K562 (cell line): ENCODE measurements around the gene ILKAP. TPM values are rescaled to one million over a fixed set of nuclear protein-coding genes. Genes with fewer than 3 reads are reported as not detected.

Experiments used
- ATAC-seq: fragments of 200-7000 bp; cut with Tn5 transposase; 3 replicates; pipeline ENCODE4 v1.9.1; 2020; ENCODE audit warnings: moderate library complexity
- BruUV-seq: library from RNA; stranded (reverse); fragments of 400-500 nt; replicated peaks from 2 replicates; lab custom pipeline; 2021; lab: Mats Ljungman, UMichigan
- CTCF ChIA-PET: fragments of 300-600 bp; formaldehyde crosslinking; extraction: SDS; loops from one replicate; lab custom pipeline; 2021; ENCODE audit warnings: low intra/inter-chr PET ratio; lab: Yijun Ruan, JAX
- POLR2A ChIA-PET: fragments of 300-600, 350-650 bp; sonication (Branson Sonifier 250); formaldehyde crosslinking; extraction: SDS; loops from one replicate; lab custom pipeline; 2021; ENCODE audit warnings: antibody characterized with exemption, inconsistent platforms; lab: Yijun Ruan, JAX
- DNase-seq, 4 experiments: peaks; one replicate each; pipeline versions ENCODE4 v3.0.0 to v3.0.0-alpha.2; 2011 to 2018; ENCODE audit warnings: low spot score in 3 of 4, mixed read lengths in 3 of 4; ENCODE audit errors: extremely low read depth in 1 of 4
- FAIRE-seq: peaks from 2 replicates; lab custom pipeline; 2011; peaks lifted over from hg19 to GRCh38; lab: Jason Lieb, UNC
- H2AFZ ChIP-seq: 2 replicates; pipeline ENCODE4 v1.6.0; 2011; ENCODE audit warnings: low read depth, low read length, control low read depth, inconsistent platforms
- H3K27ac ChIP-seq: fragments of 200-600 bp; 3 replicates; pipeline ENCODE4 v1.8.0; 2011; ENCODE audit warnings: low read depth, mild to moderate bottlenecking, control low read depth, inconsistent platforms, low read length, moderate library complexity, mixed read lengths; ENCODE audit errors: extremely low read depth
- H3K27me3 ChIP-seq, 2 experiments: fragments of 300-600 bp in 1 of 2; 2 replicates in 1 of 2; 3 replicates in 1 of 2; pipeline versions ENCODE4 v1.6.0 to v1.8.0; 2011; ENCODE audit warnings: inconsistent platforms in 2 of 2, low read length in 2 of 2, mild to moderate bottlenecking in 1 of 2, mixed read lengths in 1 of 2, moderate library complexity in 1 of 2; ENCODE audit not compliant: control insufficient read depth in 2 of 2, insufficient read depth in 2 of 2
- H3K36me3 ChIP-seq: fragments of 300-600 bp; 3 replicates; pipeline ENCODE4 v1.8.0; 2011; ENCODE audit warnings: mild to moderate bottlenecking, low read length, inconsistent platforms; ENCODE audit not compliant: control insufficient read depth, insufficient read depth
- H3K4me1 ChIP-seq, 2 experiments: fragments of 200-600 bp in 1 of 2; replicated peaks in 1 of 2; 2 replicates in 1 of 2; 3 replicates in 1 of 2; pipeline versions ENCODE4 v1.5.1 to v1.8.0; 2011; ENCODE audit warnings: inconsistent platforms in 2 of 2, low read length in 2 of 2, mild to moderate bottlenecking in 1 of 2, mixed read lengths in 1 of 2, moderate library complexity in 1 of 2; ENCODE audit not compliant: control insufficient read depth in 2 of 2, insufficient read depth in 2 of 2
- H3K4me2 ChIP-seq: 2 replicates; pipeline ENCODE4 v1.6.1; 2011; ENCODE audit warnings: low read length, control low read depth, inconsistent platforms, mixed read lengths; ENCODE audit not compliant: insufficient read depth
- H3K4me3 ChIP-seq: fragments of 200-600 bp; sonication (generic), shearing (Covaris generic); 2 replicates; pipeline ENCODE4 v1.5.1; 2016; ENCODE audit warnings: control low read depth, inconsistent platforms
- H3K79me2 ChIP-seq: fragments of 200-600 bp; 3 replicates; pipeline ENCODE4 v1.8.0; 2011; ENCODE audit warnings: low read length, inconsistent platforms; ENCODE audit not compliant: control insufficient read depth, insufficient read depth
- H3K9ac ChIP-seq, 2 experiments: 2 replicates each; pipeline versions ENCODE4 v1.6.0 to v1.6.1; 2011; ENCODE audit warnings: low read depth in 2 of 2, low read length in 2 of 2, control low read depth in 1 of 2, inconsistent platforms in 1 of 2, mild to moderate bottlenecking in 1 of 2, mixed read lengths in 1 of 2; ENCODE audit not compliant: insufficient read depth in 1 of 2
- H3K9me1 ChIP-seq: one replicate; pipeline ENCODE4 v1.6.0; 2011; ENCODE audit warnings: inconsistent platforms, mild to moderate bottlenecking, low read length, moderate library complexity; ENCODE audit not compliant: control insufficient read depth, insufficient read depth
- H3K9me3 ChIP-seq: replicated peaks from 2 replicates; pipeline ENCODE4 v1.5.1; 2011; ENCODE audit warnings: low read depth, low read length, inconsistent platforms; ENCODE audit not compliant: control insufficient read depth, insufficient read depth
- H4K20me1 ChIP-seq: replicated peaks from 2 replicates; pipeline ENCODE4 v1.6.1; 2011; ENCODE audit warnings: low read length, inconsistent platforms, mixed read lengths; ENCODE audit not compliant: control insufficient read depth, insufficient read depth
- ARNT ChIP-seq, 2 experiments: fragments of 450-650 bp; IDR thresholded peaks; 2 replicates each; pipeline ENCODE4 v1.6.1; 2016; ENCODE audit warnings: mild to moderate bottlenecking in 1 of 2
- ATF3 ChIP-seq, 2 experiments: fragments of 450-650 bp in 1 of 2; sonication (generic) in 1 of 2; formaldehyde crosslinking in 1 of 2; IDR thresholded peaks in 1 of 2; conservative IDR thresholded peaks in 1 of 2; 2 replicates each; pipeline versions ENCODE4 v1.6.1 to v1.8.1; 2016 to 2023; ENCODE audit warnings: mild to moderate bottlenecking in 2 of 2, moderate library complexity in 2 of 2, inconsistent platforms in 1 of 2, missing genetic modification reagents in 1 of 2
- BRCA1 ChIP-seq, 2 experiments: fragments of 450-650 bp in 1 of 2; sonication (generic) in 1 of 2; formaldehyde crosslinking in 1 of 2; IDR thresholded peaks; 2 replicates each; pipeline versions ENCODE4 v1.5.0 to v1.6.1; 2017 to 2020; ENCODE audit warnings: mild to moderate bottlenecking in 1 of 2, missing genetic modification reagents in 1 of 2
- CCNT2 ChIP-seq: IDR thresholded peaks from 2 replicates; pipeline ENCODE4 v1.6.1; 2011; ENCODE audit warnings: borderline replicate concordance, low read depth, mild to moderate bottlenecking, moderate library complexity, mixed read lengths, low read length; ENCODE audit not compliant: insufficient read length; ENCODE audit errors: extremely low read depth
- CEBPB ChIP-seq: fragments of 450-650 bp; IDR thresholded peaks from 2 replicates; pipeline ENCODE4 v1.6.1; 2016; ENCODE audit warnings: missing genetic modification characterization, missing compliant biosample characterization
- E2F5 ChIP-seq: sonication (generic); formaldehyde crosslinking; IDR thresholded peaks from 2 replicates; pipeline ENCODE4 v1.8.0; 2022; ENCODE audit warnings: mild to moderate bottlenecking, missing genetic modification reagents
- EWSR1 ChIP-seq: fragments of 450-650 bp; IDR thresholded peaks from 2 replicates; pipeline ENCODE4 v1.6.1; 2018; ENCODE audit warnings: borderline replicate concordance, mild to moderate bottlenecking, low read depth, moderate library complexity; ENCODE audit not compliant: partially characterized antibody
- FUS ChIP-seq: fragments of 200-400 bp; formaldehyde crosslinking; optimal IDR thresholded peaks from 2 replicates; pipeline ENCODE3; 2017; ENCODE audit warnings: low read depth, low read length
- MNT ChIP-seq, 2 experiments: fragments of 450-650 bp; conservative IDR thresholded peaks; 2 replicates each; pipeline ENCODE4 v1.6.1; 2017; ENCODE audit warnings: mild to moderate bottlenecking in 2 of 2, moderate library complexity in 2 of 2
- MTF1 ChIP-seq: fragments of 250-450 bp; sonication (Bioruptor Pico); IDR thresholded peaks from 2 replicates; pipeline ENCODE4 v1.9.0; 2021; ENCODE audit warnings: moderate library complexity, mild to moderate bottlenecking, inconsistent platforms, borderline replicate concordance
- PHB2 ChIP-seq: fragments of 450-650 bp; IDR thresholded peaks from 2 replicates; pipeline ENCODE4 v1.6.1; 2017; ENCODE audit warnings: low read depth
- PHF8 ChIP-seq: fragments of 200-600 bp; sonication (generic); IDR thresholded peaks from 2 replicates; pipeline ENCODE4 v1.6.1; 2012; ENCODE audit warnings: mixed run types, mild to moderate bottlenecking, inconsistent platforms, low read length, moderate library complexity, borderline replicate concordance
- PTRF ChIP-seq: fragments of 450-650 bp; IDR thresholded peaks from 2 replicates; pipeline ENCODE4 v1.6.1; 2016; ENCODE audit warnings: mild to moderate bottlenecking, missing genetic modification characterization, missing compliant biosample characterization
- TEAD1 ChIP-seq, 2 experiments: fragments of 450-650 bp in 1 of 2; sonication (generic) in 1 of 2; formaldehyde crosslinking; IDR thresholded peaks; 2 replicates each; pipeline versions ENCODE4 v1.4.0 to v1.8.0; 2020 to 2022; ENCODE audit warnings: mild to moderate bottlenecking in 2 of 2, missing genetic modification reagents in 1 of 2
- ZBTB1 ChIP-seq: sonication (generic); formaldehyde crosslinking; IDR thresholded peaks from 2 replicates; pipeline ENCODE4 v1.8.1; 2023; ENCODE audit warnings: missing genetic modification reagents, low read depth, mild to moderate bottlenecking, borderline replicate concordance
- ZFP1 ChIP-seq: fragments of 450-650 bp; formaldehyde crosslinking; IDR thresholded peaks from 2 replicates; pipeline ENCODE4 v1.4.0; 2020; ENCODE audit warnings: mild to moderate bottlenecking, mixed read lengths
- ZNF589 ChIP-seq: fragments of 200-800 bp; sonication (Bioruptor generic); IDR thresholded peaks from 2 replicates; pipeline ENCODE4 v1.6.1; 2016; ENCODE audit warnings: low read depth, missing genetic modification characterization, missing compliant biosample characterization
- WGBS: fragments of 100-300 bp; shearing (Covaris generic); methylation state at CpG from one replicate; pipeline ENCODE4 v1.1.6; 2016; ENCODE audit warnings: low coverage, mixed read lengths; ENCODE audit not compliant: insufficient coverage; ENCODE audit errors: missing lambda C conversion rate; 5-methylcytosine and 5-hydroxymethylcytosine counted together
- in situ Hi-C: fragments of 300-500 bp; cut with MboI; formaldehyde crosslinking; loops from 4 replicates; pipeline ENCODE4 v1.15.0; 2018; ENCODE audit warnings: inconsistent platforms, mixed read lengths
- intact Hi-C: fragments of 100-400 bp; cut with micrococcal nuclease; formaldehyde crosslinking; loops from 2 replicates; pipeline ENCODE4 v1.14.2; 2022
- polyA plus RNA-seq, 8 experiments: library from polyadenylated mRNA; depleted of rRNA in 4 of 8; stranded (reverse) in 5 of 8; unstranded in 3 of 8; fragments of >200 nt; fragmentation: Nextera tagmentation in 2 of 8; fragmentation: Illumina TruSeq in 1 of 8; extraction: Ambion mirVana in 2 of 8; extraction: Trizol in 1 of 8; gene quantifications; 2 replicates each; pipeline versions ENCODE4 v1.2.1 to v1.2.3, GENCODE V29; 2011 to 2014; ENCODE audit warnings: inconsistent platforms in 1 of 8, missing spikeins in 1 of 8
- total RNA-seq, 7 experiments: library from RNA; depleted of rRNA in 6 of 7; stranded (reverse); fragments of >200 nt in 6 of 7; fragmentation: Illumina TruSeq in 2 of 7; extraction: Trizol in 2 of 7; gene quantifications; 2 replicates each; pipeline versions ENCODE4 v1.2.1 to v1.2.3, GENCODE V29; 2011 to 2021; ENCODE audit warnings: low replicate concordance in 1 of 7

ILKAP gene
- total and polyA plus RNA-seq, 9 of the 15 experiments (the other 6 are each of a cell fraction or from before 2014, with no cell fraction given) = 3.1 to 43.9 (median 20.7) TPM

- Histone ChIP-seq H3K27me3 (no peaks in the 10 kb centered on the region), H3K9me3 (no peaks in the 10 kb centered on the region), H3K79me2 (no peaks in the 10 kb centered on the region), H3K4me2 (no peak overlapping the region), H2AFZ (no peak overlapping the region), H3K9ac (no peak overlapping the region), H3K4me1 (no peaks in the 10 kb centered on the region; a peak in 1 of 5 replicates), H3K36me3 (peaks cover 19% of the 10 kb centered on the region; the same call in 1 of the 3 replicates), H3K9me1 (no peaks in the 10 kb centered on the region), H4K20me1 (no peaks in the 10 kb centered on the region), H3K27ac (no peak overlapping the region), H3K4me3 (no peak overlapping the region)
- FAIRE-seq (no peak), DNase-seq (no peak), ATAC-seq (no peak)
- POLR2A ChIA-PET = interaction anchor here (0.6 kb wide), 2 partner anchors 128 to 187 kb away, joined by 3 to 4 read pairs; partner anchors contain the start of gene SCLY
- intact Hi-C loops = no loop called here
- in situ Hi-C loops = no loop called here
- WGBS = 86% methylated on average over 13 of the region's 13 CpGs
- no TSS peak for BruUV-seq
- CTCF ChIA-PET = no interaction called here
- TF ChIP-seq PHB2 (no peak), E2F5 (CRISPR knock-in tag) (no peak), CEBPB (tag) (peak; percentile 62; the same call in 1 of the 2 replicates), ARNT (IDR thresholded peaks at IDR 0.05) (no peak), MNT (conservative IDR thresholded peaks at IDR 0.05) (no peak), PHF8 (no peak), ZBTB1 (CRISPR knock-in tag) (no peak), MTF1 (no peak), TEAD1 (CRISPR knock-in tag; IDR thresholded peaks at IDR 0.05) (no peak), ZFP1 (CRISPR knock-in tag) (no peak), ATF3 (IDR thresholded peaks at IDR 0.05) (peak; percentile 45; the same call in 1 of the 2 replicates), ATF3 (CRISPR knock-in tag; conservative IDR thresholded peaks at IDR 0.05) (no peak), EWSR1 (no peak), PTRF (tag) (no peak), ZNF589 (no peak), CCNT2 (no peak), BRCA1 (IDR thresholded peaks at IDR 0.05) (no peak), BRCA1 (CRISPR knock-in tag; IDR thresholded peaks at IDR 0.05) (no peak), FUS (no peak)
Observed at GRCh38 chr2:238247002-238247822, 43.7 kb upstream of the ILKAP start.
